K562 (cell line): ENCODE data around the gene TTN. TPM values are rescaled to one million over a fixed set of nuclear protein-coding genes. Genes with fewer than 3 reads are reported as not detected.

Source experiments
- ATAC-seq: fragments of 200-7000 bp; cut with Tn5 transposase; 3 replicates; pipeline ENCODE4 v1.9.1; 2020; ENCODE audit warnings: moderate library complexity
- BruUV-seq: library from RNA; stranded (reverse); fragments of 400-500 nt; replicated peaks from 2 replicates; lab custom pipeline; 2021; lab: Mats Ljungman, UMichigan
- CTCF ChIA-PET: fragments of 300-600 bp; formaldehyde crosslinking; extraction: SDS; loops from one replicate; lab custom pipeline; 2021; ENCODE audit warnings: low intra/inter-chr PET ratio; lab: Yijun Ruan, JAX
- POLR2A ChIA-PET: fragments of 300-600, 350-650 bp; sonication (Branson Sonifier 250); formaldehyde crosslinking; extraction: SDS; loops from one replicate; lab custom pipeline; 2021; ENCODE audit warnings: antibody characterized with exemption, inconsistent platforms; lab: Yijun Ruan, JAX
- DNase-seq, 4 experiments: peaks; one replicate each; pipeline versions ENCODE4 v3.0.0 to v3.0.0-alpha.2; 2011 to 2018; ENCODE audit warnings: low spot score in 3 of 4, mixed read lengths in 3 of 4; ENCODE audit errors: extremely low read depth in 1 of 4
- FAIRE-seq: peaks from 2 replicates; lab custom pipeline; 2011; peaks lifted over from hg19 to GRCh38; lab: Jason Lieb, UNC
- H2AFZ ChIP-seq: 2 replicates; pipeline ENCODE4 v1.6.0; 2011; ENCODE audit warnings: low read depth, low read length, control low read depth, inconsistent platforms
- H3K27ac ChIP-seq: fragments of 200-600 bp; 3 replicates; pipeline ENCODE4 v1.8.0; 2011; ENCODE audit warnings: low read depth, mild to moderate bottlenecking, control low read depth, inconsistent platforms, low read length, moderate library complexity, mixed read lengths; ENCODE audit errors: extremely low read depth
- H3K27me3 ChIP-seq, 2 experiments: fragments of 300-600 bp in 1 of 2; 2 replicates in 1 of 2; 3 replicates in 1 of 2; pipeline versions ENCODE4 v1.6.0 to v1.8.0; 2011; ENCODE audit warnings: inconsistent platforms in 2 of 2, low read length in 2 of 2, mild to moderate bottlenecking in 1 of 2, mixed read lengths in 1 of 2, moderate library complexity in 1 of 2; ENCODE audit not compliant: control insufficient read depth in 2 of 2, insufficient read depth in 2 of 2
- H3K36me3 ChIP-seq: fragments of 300-600 bp; 3 replicates; pipeline ENCODE4 v1.8.0; 2011; ENCODE audit warnings: mild to moderate bottlenecking, low read length, inconsistent platforms; ENCODE audit not compliant: control insufficient read depth, insufficient read depth
- H3K4me1 ChIP-seq, 2 experiments: fragments of 200-600 bp in 1 of 2; replicated peaks in 1 of 2; 2 replicates in 1 of 2; 3 replicates in 1 of 2; pipeline versions ENCODE4 v1.5.1 to v1.8.0; 2011; ENCODE audit warnings: inconsistent platforms in 2 of 2, low read length in 2 of 2, mild to moderate bottlenecking in 1 of 2, mixed read lengths in 1 of 2, moderate library complexity in 1 of 2; ENCODE audit not compliant: control insufficient read depth in 2 of 2, insufficient read depth in 2 of 2
- H3K4me2 ChIP-seq: 2 replicates; pipeline ENCODE4 v1.6.1; 2011; ENCODE audit warnings: low read length, control low read depth, inconsistent platforms, mixed read lengths; ENCODE audit not compliant: insufficient read depth
- H3K4me3 ChIP-seq: fragments of 200-600 bp; sonication (generic), shearing (Covaris generic); 2 replicates; pipeline ENCODE4 v1.5.1; 2016; ENCODE audit warnings: control low read depth, inconsistent platforms
- H3K79me2 ChIP-seq: fragments of 200-600 bp; 3 replicates; pipeline ENCODE4 v1.8.0; 2011; ENCODE audit warnings: low read length, inconsistent platforms; ENCODE audit not compliant: control insufficient read depth, insufficient read depth
- H3K9ac ChIP-seq, 2 experiments: 2 replicates each; pipeline versions ENCODE4 v1.6.0 to v1.6.1; 2011; ENCODE audit warnings: low read depth in 2 of 2, low read length in 2 of 2, control low read depth in 1 of 2, inconsistent platforms in 1 of 2, mild to moderate bottlenecking in 1 of 2, mixed read lengths in 1 of 2; ENCODE audit not compliant: insufficient read depth in 1 of 2
- H3K9me1 ChIP-seq: one replicate; pipeline ENCODE4 v1.6.0; 2011; ENCODE audit warnings: inconsistent platforms, mild to moderate bottlenecking, low read length, moderate library complexity; ENCODE audit not compliant: control insufficient read depth, insufficient read depth
- H3K9me3 ChIP-seq: replicated peaks from 2 replicates; pipeline ENCODE4 v1.5.1; 2011; ENCODE audit warnings: low read depth, low read length, inconsistent platforms; ENCODE audit not compliant: control insufficient read depth, insufficient read depth
- H4K20me1 ChIP-seq: replicated peaks from 2 replicates; pipeline ENCODE4 v1.6.1; 2011; ENCODE audit warnings: low read length, inconsistent platforms, mixed read lengths; ENCODE audit not compliant: control insufficient read depth, insufficient read depth
- ARNT ChIP-seq, 2 experiments: fragments of 450-650 bp; IDR thresholded peaks; 2 replicates each; pipeline ENCODE4 v1.6.1; 2016; ENCODE audit warnings: mild to moderate bottlenecking in 1 of 2
- COPS2 ChIP-seq: fragments of 450-650 bp; conservative IDR thresholded peaks from 2 replicates; pipeline ENCODE4 v1.6.1; 2016; ENCODE audit warnings: mild to moderate bottlenecking, moderate library complexity
- ERF ChIP-seq: fragments of 450-650 bp; formaldehyde crosslinking; IDR thresholded peaks from 2 replicates; pipeline ENCODE4 v1.4.0; 2020; ENCODE audit warnings: mild to moderate bottlenecking, mixed read lengths
- FIP1L1 ChIP-seq: fragments of 200-400 bp; formaldehyde crosslinking; IDR thresholded peaks from 2 replicates; pipeline ENCODE4 v1.6.1; 2018; ENCODE audit warnings: mild to moderate bottlenecking, low read depth, low read length; ENCODE audit not compliant: poor library complexity, severe bottlenecking
- NR1H2 ChIP-seq: sonication (generic); formaldehyde crosslinking; IDR thresholded peaks from 2 replicates; pipeline ENCODE4 v1.4.0; 2020; ENCODE audit warnings: mild to moderate bottlenecking, missing genetic modification reagents
- RBM25 ChIP-seq: fragments of 200-400 bp; formaldehyde crosslinking; IDR thresholded peaks from 2 replicates; pipeline ENCODE4 v1.6.1; 2018; ENCODE audit warnings: low read length, low read depth, moderate library complexity; ENCODE audit not compliant: severe bottlenecking
- TOE1 ChIP-seq, 2 experiments: fragments of 450-650 bp in 1 of 2; sonication (generic) in 1 of 2; formaldehyde crosslinking in 1 of 2; IDR thresholded peaks; 2 replicates each; pipeline versions ENCODE4 v1.7.1 to v1.8.0; 2016 to 2022; ENCODE audit warnings: borderline replicate concordance in 2 of 2, mild to moderate bottlenecking in 2 of 2, antibody characterized with exemption in 1 of 2, inconsistent platforms in 1 of 2, low read depth in 1 of 2, missing genetic modification reagents in 1 of 2, moderate library complexity in 1 of 2
- ZNF280B ChIP-seq: fragments of 250-450 bp; sonication (Bioruptor Pico); IDR thresholded peaks from 2 replicates; pipeline ENCODE4 v1.5.1; 2021; ENCODE audit warnings: mild to moderate bottlenecking
- ZNF384 ChIP-seq: IDR thresholded peaks from 2 replicates; pipeline ENCODE4 v1.6.1; 2012; ENCODE audit warnings: low read depth, low read length, improper control_type of control experiment
- in situ Hi-C: fragments of 300-500 bp; cut with MboI; formaldehyde crosslinking; loops from 4 replicates; pipeline ENCODE4 v1.15.0; 2018; ENCODE audit warnings: inconsistent platforms, mixed read lengths
- intact Hi-C: fragments of 100-400 bp; cut with micrococcal nuclease; formaldehyde crosslinking; loops from 2 replicates; pipeline ENCODE4 v1.14.2; 2022
- polyA plus RNA-seq, 8 experiments: library from polyadenylated mRNA; depleted of rRNA in 4 of 8; stranded (reverse) in 5 of 8; unstranded in 3 of 8; fragments of >200 nt; fragmentation: Nextera tagmentation in 2 of 8; fragmentation: Illumina TruSeq in 1 of 8; extraction: Ambion mirVana in 2 of 8; extraction: Trizol in 1 of 8; gene quantifications; 2 replicates each; pipeline versions ENCODE4 v1.2.1 to v1.2.3, GENCODE V29; 2011 to 2014; ENCODE audit warnings: inconsistent platforms in 1 of 8, missing spikeins in 1 of 8
- total RNA-seq, 7 experiments: library from RNA; depleted of rRNA in 6 of 7; stranded (reverse); fragments of >200 nt in 6 of 7; fragmentation: Illumina TruSeq in 2 of 7; extraction: Trizol in 2 of 7; gene quantifications; 2 replicates each; pipeline versions ENCODE4 v1.2.1 to v1.2.3, GENCODE V29; 2011 to 2021; ENCODE audit warnings: low replicate concordance in 1 of 7
- TF ChIP-seq, protein P1 (sequence below): fragments of 200-800 bp; sonication (Bioruptor generic); IDR thresholded peaks from 2 replicates; pipeline ENCODE4 v1.6.1; 2017; ENCODE audit warnings: missing genetic modification characterization, missing compliant biosample characterization

The TTN gene
- total and polyA plus RNA-seq, 9 of the 15 experiments (the other 6 are each of a cell fraction or from before 2014, with no cell fraction given): under 0.01 to 0.20 (median 0.04) TPM; not detected in 1

DNA sequence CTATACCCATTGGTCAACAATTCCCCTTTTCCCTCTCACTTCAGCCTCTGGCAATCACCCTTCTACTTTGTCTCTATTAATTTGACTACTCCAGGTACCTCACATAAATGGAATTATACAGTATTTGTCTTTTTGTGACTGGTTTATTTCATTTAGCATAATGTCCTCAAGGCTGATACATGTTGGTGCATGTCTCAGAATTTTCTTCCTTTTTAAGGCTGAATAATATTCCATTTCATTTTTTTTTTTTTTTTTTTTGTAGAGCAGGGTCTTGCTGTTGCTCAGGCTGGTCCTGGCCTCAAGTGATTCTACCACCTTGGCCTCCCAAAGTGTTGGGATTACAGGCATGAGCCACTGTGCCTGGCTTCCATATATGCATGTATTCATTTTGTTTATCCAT is 330.7 kb downstream of the TTN start:
- CTCF ChIA-PET: no interaction called here
- H3K4me2 ChIP-seq: no peak overlapping the region
- TF ChIP-seq NR1H2 (no peak), FIP1L1 (no peak), TOE1 (IDR thresholded peaks at IDR 0.05; ENCODE audit: borderline replicate concordance) (no peak), TOE1 (CRISPR knock-in tag; IDR thresholded peaks at IDR 0.05; ENCODE audit: borderline replicate concordance, low read depth) (no peak), ZNF280B (CRISPR knock-in tag) (no peak), ARNT (IDR thresholded peaks at IDR 0.05) (no peak), COPS2 (no peak), ERF (CRISPR knock-in tag) (no peak), RBM25 (peak; percentile 5), ZNF384 (no peak)
- TF ChIP-seq, protein P1, sequence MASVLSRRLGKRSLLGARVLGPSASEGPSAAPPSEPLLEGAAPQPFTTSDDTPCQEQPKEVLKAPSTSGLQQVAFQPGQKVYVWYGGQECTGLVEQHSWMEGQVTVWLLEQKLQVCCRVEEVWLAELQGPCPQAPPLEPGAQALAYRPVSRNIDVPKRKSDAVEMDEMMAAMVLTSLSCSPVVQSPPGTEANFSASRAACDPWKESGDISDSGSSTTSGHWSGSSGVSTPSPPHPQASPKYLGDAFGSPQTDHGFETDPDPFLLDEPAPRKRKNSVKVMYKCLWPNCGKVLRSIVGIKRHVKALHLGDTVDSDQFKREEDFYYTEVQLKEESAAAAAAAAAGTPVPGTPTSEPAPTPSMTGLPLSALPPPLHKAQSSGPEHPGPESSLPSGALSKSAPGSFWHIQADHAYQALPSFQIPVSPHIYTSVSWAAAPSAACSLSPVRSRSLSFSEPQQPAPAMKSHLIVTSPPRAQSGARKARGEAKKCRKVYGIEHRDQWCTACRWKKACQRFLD (CRISPR knock-in tag): no peak

More for the DNA sequence above, 330.7 kb downstream of the TTN start:
- H3K79me2 ChIP-seq: peaks cover 21% of the 10 kb centered on the region
- no peak overlapping the region; the same call in 1 of the 2 replicates for H2AFZ ChIP-seq
- ATAC-seq (no peak), DNase-seq (no peak), FAIRE-seq (no peak)
- intact Hi-C loops (loop anchor here (5.0 to 10.0 kb wide), 4 partner anchors 169 to 1528 kb away; partner anchors contain the start of genes CWC22 and RBM45), in situ Hi-C loops (no loop called here)
- H3K9me3 ChIP-seq: no peaks in the 10 kb centered on the region
- POLR2A ChIA-PET: interaction anchor here (1.0 kb wide), 1 partner anchor 8 kb away, joined by 3 read pairs; no protein-coding TSS in a partner anchor
- H3K9me1 ChIP-seq: no peaks in the 10 kb centered on the region
- no peak overlapping the region for H3K9ac ChIP-seq
- no peak overlapping the region for H3K4me3 ChIP-seq
- H3K27me3 ChIP-seq: no peaks in the 10 kb centered on the region
- H3K4me1 ChIP-seq: peaks cover 15 to 17% of the 10 kb centered on the region in 2 experiments
- H4K20me1 ChIP-seq: no peaks in the 10 kb centered on the region
- no TSS peak for BruUV-seq
- H3K36me3 ChIP-seq: no peaks in the 10 kb centered on the region
- no peak overlapping the region for H3K27ac ChIP-seq
